CD4-positive, alpha-beta T cell treated with Interleukin-4 for 4 hours (primary cell): ENCODE data around the gene USP24.

Experiments
- DNase-seq: peaks from one replicate; pipeline ENCODE4 v3.0.0-alpha.2; 2020

The USP24 gene

GRCh38 chr1:55095095-55095494 is 120.1 kb downstream of the USP24 start:
- no peak for DNase-seq

- DNase-seq: no peak
These were observed 122.7 kb downstream of the USP24 start for GRCh38 chr1:55092475-55092874.

GRCh38 chr1:55089683-55090082 is 125.5 kb downstream of the USP24 start:
- no peak for DNase-seq

- DNase-seq: no peak
These were observed 126.8 kb downstream of the USP24 start for GRCh38 chr1:55088413-55088812.

GRCh38 chr1:55087439-55087838 is 127.7 kb downstream of the USP24 start:
- no peak for DNase-seq

GRCh38 chr1:55084257-55084656 is 130.9 kb downstream of the USP24 start:
- DNase-seq: no peak

GRCh38 chr1:55081905-55082296 is 133.3 kb downstream of the USP24 start:
- DNase-seq: no peak

GRCh38 chr1:55081188-55081904 is 133.8 kb downstream of the USP24 start:
- no peak for DNase-seq

GRCh38 chr1:55079651-55080050 is 135.5 kb downstream of the USP24 start:
- DNase-seq: no peak

- DNase-seq: no peak
These were observed 136.7 kb downstream of the USP24 start for GRCh38 chr1:55078470-55078869.

GRCh38 chr1:55076356-55076755 is 138.8 kb downstream of the USP24 start:
- DNase-seq: no peak

GRCh38 chr1:55074455-55074854 is 140.7 kb downstream of the USP24 start:
- no peak for DNase-seq

- no peak for DNase-seq
These were observed 141.8 kb downstream of the USP24 start for GRCh38 chr1:55073187-55073916.

GRCh38 chr1:55071477-55071876 is 143.7 kb downstream of the USP24 start:
- DNase-seq: no peak

GRCh38 chr1:55070293-55071164 is 144.6 kb downstream of the USP24 start:
- DNase-seq: no peak

GRCh38 chr1:55069280-55069679 is 145.9 kb downstream of the USP24 start:
- no peak for DNase-seq

- DNase-seq: no peak
These were observed 146.5 kb downstream of the USP24 start for GRCh38 chr1:55068638-55069037.

- DNase-seq: no peak
These were observed 147.2 kb downstream of the USP24 start for GRCh38 chr1:55067914-55068313.

- DNase-seq: no peak
These were observed 148.0 kb downstream of the USP24 start for GRCh38 chr1:55067022-55067778.

- no peak for DNase-seq
These were observed 149.5 kb downstream of the USP24 start for GRCh38 chr1:55065648-55066047.

GRCh38 chr1:55064861-55065263 is 150.3 kb downstream of the USP24 start:
- DNase-seq: no peak

- DNase-seq: no peak
These were observed 151.0 kb downstream of the USP24 start for GRCh38 chr1:55064071-55064581.

- DNase-seq: no peak
These were observed 151.6 kb downstream of the USP24 start for GRCh38 chr1:55063577-55063942.
